Measurements from ENCODE around the gene BCAP31.

GRCh38 chrX:153731117-153731844, 7.1 kb upstream of the BCAP31 start:
- TF ChIP-seq CTCF (conservative IDR thresholded peaks at IDR 0.05; ENCODE audit: low read depth, low read length) (no peak), EZH2 (IDR thresholded peaks at IDR 0.05; ENCODE audit: low read length, unreplicated experiment) (no peak)

Measured in PC-3 (cell line).